NCI-H1417 (cell line): Measurements from ENCODE around the gene DKK2.
"Not testable (repeated sequence)": the region's sequence is repeated elsewhere in the genome, so short reads cannot be mapped to it uniquely, and the experiment has no call there.

Experiments used
- DNase-seq, 3 experiments: peaks; one replicate each; lab custom pipeline; 2025; lab: John Stamatoyannopoulos, UW

Gene DKK2

DNA sequence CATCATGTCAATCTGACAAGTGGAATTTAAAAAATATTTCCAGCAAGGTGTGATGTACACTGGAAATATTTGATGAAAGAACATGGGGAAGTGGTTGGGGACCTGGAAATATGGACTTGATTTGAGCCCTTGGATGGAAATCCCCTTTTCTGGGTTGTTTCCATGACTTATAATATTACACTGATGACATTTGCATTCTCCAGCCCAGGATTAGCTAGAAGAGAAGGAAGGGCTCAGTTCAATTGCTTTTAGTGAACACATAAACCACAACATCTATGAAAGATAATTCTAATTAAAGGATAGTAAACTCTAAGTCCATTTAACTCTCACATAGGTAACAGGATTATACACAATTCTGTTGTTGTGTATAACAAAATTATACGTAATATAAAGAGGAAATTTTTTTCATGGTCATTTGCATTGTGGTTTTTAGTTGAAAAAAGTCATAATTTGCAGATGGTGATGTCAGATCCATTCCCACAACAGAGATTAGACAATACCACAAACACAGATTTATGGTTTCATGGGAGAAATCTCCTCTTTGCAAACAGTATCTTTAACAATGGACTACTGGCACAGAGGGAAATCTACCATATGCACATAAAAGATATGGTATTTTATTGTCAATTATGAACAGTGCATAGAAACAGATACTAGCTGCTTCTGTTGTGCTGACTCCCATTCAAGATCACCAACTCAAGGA, 126.5 kb downstream of the DKK2 start:
- no peak for DNase-seq

DNA sequence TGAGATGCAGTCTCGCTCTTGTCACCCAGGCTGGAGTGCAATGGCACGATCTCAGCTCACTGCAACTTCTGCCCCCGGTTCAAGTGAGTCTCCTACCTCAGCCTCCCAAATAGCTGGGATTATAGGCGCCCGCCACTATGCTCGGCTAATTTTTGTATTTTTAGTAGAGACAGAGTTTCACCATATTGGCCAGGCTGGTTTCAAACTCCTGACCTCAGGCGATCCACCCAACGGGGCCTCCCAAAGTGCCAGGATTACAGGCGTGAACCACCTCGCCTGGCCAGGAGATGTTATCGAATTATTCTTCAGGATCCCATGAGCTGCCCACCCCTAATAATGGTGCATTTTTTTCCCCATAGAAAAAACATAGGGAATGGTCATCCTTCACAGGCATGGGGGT, 128.1 kb downstream of the DKK2 start:
- not testable (repeated sequence) for DNase-seq

DNA sequence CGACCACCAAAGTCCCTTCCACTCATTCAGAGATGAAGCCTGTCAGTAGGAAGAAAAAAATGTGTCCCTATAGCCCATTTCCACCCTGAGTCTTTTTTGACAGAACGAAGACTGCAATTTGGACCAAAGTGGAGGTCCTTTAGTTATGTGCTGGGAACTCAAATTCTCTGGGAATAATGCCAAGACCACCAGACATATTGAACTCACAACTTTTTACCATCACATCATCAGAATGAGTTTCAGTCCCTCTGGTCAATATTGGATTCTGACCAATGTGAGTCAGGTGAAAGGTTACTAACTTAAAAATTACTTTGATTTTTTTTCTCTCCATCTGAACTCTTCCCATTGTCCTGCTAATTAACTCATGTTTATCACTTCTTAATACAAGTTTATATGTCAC, 128.9 kb downstream of the DKK2 start:
- DNase-seq: no peak

DNA sequence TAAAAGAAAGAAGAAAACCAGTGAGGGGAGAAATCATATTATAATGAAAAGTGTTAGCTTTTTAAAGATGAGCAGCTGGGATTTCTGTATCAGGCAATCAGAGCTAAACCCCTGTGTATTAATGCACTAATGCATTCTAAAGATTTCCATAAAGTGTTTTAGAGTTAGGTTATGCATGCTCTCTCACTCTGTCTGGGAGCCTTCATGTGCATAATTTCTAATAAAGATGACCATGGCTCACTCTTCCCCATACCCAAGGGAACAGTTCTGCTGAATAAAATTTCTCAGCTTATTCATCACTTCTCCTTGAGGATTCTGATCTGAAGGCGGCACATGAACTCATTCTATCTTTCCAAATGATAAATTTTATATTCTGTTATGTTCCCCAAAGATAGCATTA, 129.4 kb downstream of the DKK2 start:
- no peak for DNase-seq

DNA sequence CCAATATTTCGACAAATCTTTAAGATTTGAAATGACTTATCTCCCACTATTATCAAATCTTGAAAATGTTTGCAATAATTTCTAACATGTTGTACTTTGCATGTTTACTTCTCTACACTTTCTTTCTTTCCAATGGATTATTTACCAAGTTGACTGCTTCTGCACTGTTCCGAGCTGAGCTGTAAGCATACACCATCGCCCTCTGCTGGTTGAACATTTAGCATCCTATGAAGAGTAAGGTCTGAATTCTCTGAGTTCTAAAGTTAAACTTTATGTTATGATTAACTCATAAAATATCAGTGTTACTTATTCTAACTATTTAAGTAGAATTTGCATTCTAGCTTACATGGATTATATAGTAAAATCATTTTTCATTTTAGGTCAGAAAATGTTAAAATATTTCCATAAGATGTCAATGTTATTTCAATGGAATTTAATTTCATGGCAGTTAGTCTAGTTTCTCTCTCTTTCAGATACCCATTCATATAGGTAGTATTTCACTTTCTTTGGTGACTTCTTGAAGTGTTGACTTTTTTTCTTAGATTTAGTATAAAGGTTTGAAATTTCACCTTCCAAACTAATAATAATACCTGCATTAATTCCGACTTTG, 137.4 kb downstream of the DKK2 start:
- DNase-seq: peak; percentile 8 to 73 (median 39)

DNA sequence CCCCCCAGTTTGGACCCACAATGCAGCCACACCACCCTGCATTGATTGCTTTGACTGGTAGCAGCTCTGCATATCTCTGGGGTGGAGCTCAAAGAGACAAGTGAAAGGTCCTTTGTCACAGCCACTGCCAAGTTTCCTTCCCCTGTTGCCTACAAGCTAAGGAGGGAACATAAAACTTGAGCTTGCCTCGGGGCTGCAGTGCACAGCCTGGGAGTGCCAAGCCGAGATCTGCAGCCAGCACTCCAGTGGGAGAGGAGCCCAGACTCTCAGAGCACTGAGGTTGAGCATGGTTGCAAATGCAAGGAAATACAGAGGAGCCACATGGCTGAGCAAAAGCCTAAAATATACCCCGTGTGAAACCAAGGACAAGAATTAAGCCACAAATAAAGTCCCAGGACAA, 142.2 kb downstream of the DKK2 start:
- DNase-seq: no peak

DNA sequence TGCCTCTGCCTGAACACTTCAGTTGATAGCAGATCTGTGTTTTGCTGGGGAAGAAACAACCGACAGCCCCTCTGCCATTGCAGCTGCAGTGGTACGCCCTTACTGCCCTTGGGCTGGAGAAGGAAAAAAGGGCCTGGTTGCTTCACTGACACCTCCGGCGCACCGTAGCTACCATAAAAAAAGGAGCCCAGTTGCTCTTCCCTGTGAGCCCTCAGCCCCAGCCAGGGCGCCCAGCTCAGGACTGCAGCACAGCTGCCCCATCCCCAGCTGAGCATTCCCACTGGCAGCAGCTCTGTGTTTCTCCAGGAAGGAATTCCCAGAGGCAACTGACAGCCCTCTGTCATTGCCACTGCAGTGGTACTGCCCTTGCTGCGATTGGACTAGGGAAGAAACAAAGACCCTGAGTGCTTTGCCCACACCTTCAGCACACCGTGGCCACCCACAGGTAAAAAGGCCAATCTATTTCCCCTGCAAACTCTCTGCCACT, 142.7 kb downstream of the DKK2 start:
- DNase-seq: no peak

DNA sequence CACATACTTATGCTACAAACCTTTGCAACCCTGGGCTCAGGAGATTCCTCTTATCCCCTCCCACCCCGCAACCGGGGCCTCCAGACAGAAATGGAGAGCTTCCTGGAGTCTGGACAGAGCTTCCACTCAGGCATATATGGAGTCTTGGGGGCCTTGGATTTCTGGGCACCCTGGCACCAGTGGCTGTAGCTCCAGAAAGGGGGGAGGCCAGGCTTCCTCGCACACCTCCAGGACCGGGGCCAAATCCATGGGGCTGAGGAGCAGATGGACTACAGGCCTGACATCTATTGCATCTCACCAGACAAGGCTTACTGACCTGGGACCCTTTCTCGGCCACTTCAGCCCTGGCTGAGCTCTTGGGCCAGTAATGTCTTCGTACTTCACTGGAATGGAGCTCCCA, 143.3 kb downstream of the DKK2 start:
- no peak for DNase-seq

DNA sequence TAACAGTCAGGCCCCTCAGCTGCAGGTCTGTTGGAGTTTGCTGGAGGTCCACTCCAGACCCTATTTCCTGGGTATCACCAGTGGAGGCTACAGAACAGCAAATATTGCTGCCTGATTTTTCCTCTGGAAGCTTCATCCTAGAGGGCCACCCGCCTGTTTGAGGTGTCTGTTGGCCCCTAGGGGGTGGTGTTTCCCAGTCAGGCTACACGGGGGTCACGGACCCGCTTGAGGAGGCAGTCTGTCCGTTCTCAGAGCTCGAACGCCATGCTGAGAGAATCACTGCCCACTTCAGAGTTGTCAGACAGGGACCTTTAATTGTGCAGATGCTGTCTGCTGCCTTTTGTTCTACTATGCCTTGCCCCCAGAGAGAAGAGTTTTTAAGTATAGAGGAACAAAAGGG, 160.8 kb downstream of the DKK2 start:
- DNase-seq: no peak
